Fibroblast of villous mesenchyme (primary cell): ENCODE data around the gene CEBPA. TPM values are rescaled to one million over a fixed set of nuclear protein-coding genes. Genes with fewer than 3 reads are reported as not detected.

ENCODE experiments used
- DNase-seq: peaks from one replicate; pipeline ENCODE4 v3.0.0-alpha.2; 2010; ENCODE audit warnings: low read depth
- H3K4me3 ChIP-seq: 2 replicates; pipeline ENCODE4 v1.5.1; 2011; ENCODE audit warnings: low read depth, mild to moderate bottlenecking, low read length
- CTCF ChIP-seq: IDR thresholded peaks from 2 replicates; pipeline ENCODE4 v1.5.1; 2012; ENCODE audit warnings: low read depth, mild to moderate bottlenecking, low read length; ENCODE audit not compliant: insufficient read depth
- total RNA-seq: library from RNA; depleted of rRNA; stranded (reverse); fragments of >200 nt; gene quantifications from 2 replicates; pipeline ENCODE4 v1.2.3, GENCODE V29; 2012

The CEBPA gene
- total RNA-seq, 1 donor = under 0.01 TPM

- H3K4me3 ChIP-seq = no peak overlapping the region
- no peak for DNase-seq
- no peak for TF ChIP-seq CTCF
Measured at GRCh38 chr19:33290956-33291622, 11.2 kb downstream of the CEBPA start.

- TF ChIP-seq CTCF = no peak
Measured at GRCh38 chr19:33290082-33290815, 12.1 kb downstream of the CEBPA start.

GRCh38 chr19:33289261-33289660 is 13.1 kb downstream of the CEBPA start:
- TF ChIP-seq CTCF = no peak

More at GRCh38 chr19:33290082-33290815, 12.1 kb downstream of the CEBPA start:
- DNase-seq = no peak
- H3K4me3 ChIP-seq = no peak overlapping the region

DNA sequence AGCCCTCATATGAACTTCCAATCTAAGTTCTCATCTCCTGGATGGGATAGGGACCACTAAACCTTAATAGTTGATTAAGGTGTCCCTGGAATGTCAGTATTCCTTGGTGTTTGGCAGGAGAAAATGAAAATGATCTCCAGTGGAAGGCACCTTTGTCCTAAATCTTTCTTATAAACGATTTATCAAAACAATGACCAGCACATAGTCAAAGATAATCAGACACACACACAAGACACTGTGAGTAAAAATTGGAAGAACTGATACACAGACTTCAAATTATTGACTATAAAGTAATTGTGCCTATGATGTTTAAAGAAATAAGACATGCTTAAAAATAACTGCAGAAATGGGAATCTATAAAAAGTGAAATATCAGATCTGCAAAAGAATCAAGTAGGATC is 13.7 kb downstream of the CEBPA start:
- no peak for DNase-seq
- no peak overlapping the region for H3K4me3 ChIP-seq
- no peak for TF ChIP-seq CTCF

More at GRCh38 chr19:33289261-33289660, 13.1 kb downstream of the CEBPA start:
- DNase-seq = no peak
- H3K4me3 ChIP-seq = no peak overlapping the region

- no peak for TF ChIP-seq CTCF
- no peak for DNase-seq
- no peak overlapping the region for H3K4me3 ChIP-seq
Measured at GRCh38 chr19:33287927-33288326, 14.4 kb downstream of the CEBPA start.

GRCh38 chr19:33287438-33287837 is 14.9 kb downstream of the CEBPA start:
- H3K4me3 ChIP-seq = no peak overlapping the region
- TF ChIP-seq CTCF = no peak
- no peak for DNase-seq
